Caco-2 (cell line): ENCODE results near the gene PARD6G. TPM values are rescaled to one million over a fixed set of nuclear protein-coding genes. Genes with fewer than 3 reads are reported as not detected.
"Not testable (repeated sequence)": the region's sequence is repeated elsewhere in the genome, so short reads cannot be mapped to it uniquely, and the experiment has no call there.

Experiments used
- Bru-seq: library from RNA; stranded (reverse); fragments of 400-500 nt; gene quantifications from one replicate; lab custom pipeline; 2021; lab: Mats Ljungman, UMichigan
- BruChase-seq, 2 experiments: library from RNA; stranded (reverse); fragments of 400-500 nt; gene quantifications; one replicate each; lab custom pipeline; 2021; lab: Mats Ljungman, UMichigan
- BruUV-seq: library from RNA; stranded (reverse); fragments of 400-500 nt; replicated peaks from 2 replicates; lab custom pipeline; 2021; lab: Mats Ljungman, UMichigan
- CTCF ChIA-PET: fragments of 300-600 bp; sonication (Branson Sonifier 250); formaldehyde crosslinking; loops from one replicate; lab custom pipeline; 2022; ENCODE audit warnings: antibody characterized with exemption; lab: Charles Lee
- POLR2A ChIA-PET: fragments of 300-600 bp; sonication (Branson Sonifier 250); formaldehyde crosslinking; loops from one replicate; lab custom pipeline; 2022; ENCODE audit warnings: antibody characterized with exemption; lab: Charles Lee
- DNase-seq, 2 experiments: peaks; one replicate each; pipeline versions ENCODE4 v3.0.0 to v3.0.0-alpha.2; 2020 to 2022
- H3K27me3 ChIP-seq: replicated peaks from 2 replicates; pipeline ENCODE4 v1.6.0; 2011; ENCODE audit warnings: low read length; ENCODE audit not compliant: control insufficient read depth, insufficient read depth
- H3K36me3 ChIP-seq: 2 replicates; pipeline ENCODE4 v1.5.1; 2011; ENCODE audit warnings: low read length; ENCODE audit not compliant: control insufficient read depth, insufficient read depth
- H3K4me1 ChIP-seq: fragments of 250-450 bp; sonication (Bioruptor Pico); 2 replicates; pipeline ENCODE4 v1.5.1; 2020; ENCODE audit warnings: mild to moderate bottlenecking
- H3K4me3 ChIP-seq: 2 replicates; pipeline ENCODE4 v1.5.1; 2011; ENCODE audit warnings: low read depth, mild to moderate bottlenecking, control low read depth, low read length
- H3K9me3 ChIP-seq: fragments of 250-450 bp; sonication (Bioruptor Pico); 2 replicates; pipeline ENCODE4 v1.5.1; 2020; ENCODE audit warnings: mild to moderate bottlenecking, moderate library complexity
- H3K27ac Mint-ChIP-seq: one replicate; pipeline ENCODE4 v1.8.0; 2022; ENCODE audit warnings: mixed read lengths; ENCODE audit not compliant: unreplicated experiment
- H3K27me3 Mint-ChIP-seq: one replicate; pipeline ENCODE4 v1.8.0; 2022; ENCODE audit warnings: mixed read lengths; ENCODE audit not compliant: insufficient read depth, unreplicated experiment
- H3K36me3 Mint-ChIP-seq: one replicate; pipeline ENCODE4 v1.8.0; 2022; ENCODE audit warnings: mild to moderate bottlenecking, mixed read lengths; ENCODE audit not compliant: insufficient read depth, unreplicated experiment
- H3K4me1 Mint-ChIP-seq: one replicate; pipeline ENCODE4 v1.8.0; 2022; ENCODE audit warnings: low read depth, mixed read lengths; ENCODE audit not compliant: unreplicated experiment
- H3K4me3 Mint-ChIP-seq: one replicate; pipeline ENCODE4 v1.8.0; 2022; ENCODE audit warnings: mild to moderate bottlenecking, moderate library complexity, mixed read lengths; ENCODE audit not compliant: unreplicated experiment
- H3K9me3 Mint-ChIP-seq: one replicate; pipeline ENCODE4 v1.8.0; 2022; ENCODE audit warnings: mixed read lengths; ENCODE audit not compliant: unreplicated experiment
- intact Hi-C: fragments of 100-400 bp; cut with micrococcal nuclease; formaldehyde crosslinking; loops from one replicate; pipeline ENCODE4 v1.10.0; 2022; ENCODE audit not compliant: unreplicated experiment
- long read RNA-seq: library from polyadenylated mRNA; stranded (forward); transcript quantifications from one replicate; pipeline ENCODE4 v2.0.0, GENCODE V29; 2022
- total RNA-seq: library from RNA; stranded (reverse); gene quantifications from 2 replicates; pipeline ENCODE4 v1.2.3, GENCODE V29; 2022
- TF ChIP-seq, protein P1 (sequence below), 2 experiments: fragments of 200-600 bp in 1 of 2; IDR thresholded peaks; 1 replicate in 1 of 2; 2 replicates in 1 of 2; pipeline versions ENCODE4 v1.5.1 to v1.8.0; 2011 to 2022; ENCODE audit warnings: antibody characterized with exemption in 1 of 2, control low read depth in 1 of 2, inconsistent platforms in 1 of 2, low read depth in 1 of 2, low read length in 1 of 2, mild to moderate bottlenecking in 1 of 2, moderate library complexity in 1 of 2; ENCODE audit not compliant: insufficient read depth in 1 of 2, severe bottlenecking in 1 of 2, unreplicated experiment in 1 of 2

PARD6G gene
- 1.0 and 1.3 TPM in 2 replicates for total RNA-seq
- percentile 29 among the genes with signal in this experiment for Bru-seq, nascent RNA
- percentile 27 among the genes with signal in this experiment for BruChase-seq, experiment 1, labeled RNA remaining after a 2-hour chase
- BruChase-seq, experiment 2, labeled RNA remaining after a 6-hour chase = percentile 26 among the genes with signal in this experiment
- long read RNA-seq, partial matches to known transcripts = 0 of 1 reads
- long read RNA-seq, other reads (novel, unspliced or antisense) = 1 of 1 reads

- TF ChIP-seq, protein P1, sequence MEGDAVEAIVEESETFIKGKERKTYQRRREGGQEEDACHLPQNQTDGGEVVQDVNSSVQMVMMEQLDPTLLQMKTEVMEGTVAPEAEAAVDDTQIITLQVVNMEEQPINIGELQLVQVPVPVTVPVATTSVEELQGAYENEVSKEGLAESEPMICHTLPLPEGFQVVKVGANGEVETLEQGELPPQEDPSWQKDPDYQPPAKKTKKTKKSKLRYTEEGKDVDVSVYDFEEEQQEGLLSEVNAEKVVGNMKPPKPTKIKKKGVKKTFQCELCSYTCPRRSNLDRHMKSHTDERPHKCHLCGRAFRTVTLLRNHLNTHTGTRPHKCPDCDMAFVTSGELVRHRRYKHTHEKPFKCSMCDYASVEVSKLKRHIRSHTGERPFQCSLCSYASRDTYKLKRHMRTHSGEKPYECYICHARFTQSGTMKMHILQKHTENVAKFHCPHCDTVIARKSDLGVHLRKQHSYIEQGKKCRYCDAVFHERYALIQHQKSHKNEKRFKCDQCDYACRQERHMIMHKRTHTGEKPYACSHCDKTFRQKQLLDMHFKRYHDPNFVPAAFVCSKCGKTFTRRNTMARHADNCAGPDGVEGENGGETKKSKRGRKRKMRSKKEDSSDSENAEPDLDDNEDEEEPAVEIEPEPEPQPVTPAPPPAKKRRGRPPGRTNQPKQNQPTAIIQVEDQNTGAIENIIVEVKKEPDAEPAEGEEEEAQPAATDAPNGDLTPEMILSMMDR (IDR thresholded peaks at IDR 0.05; ENCODE audit: insufficient read depth in 1 of 2, low read depth in 1 of 2, low read length in 1 of 2, severe bottlenecking in 1 of 2, unreplicated experiment in 1 of 2) = no peak
- intact Hi-C loops = no loop called here
- H3K36me3 Mint-ChIP-seq = no peaks in the 10 kb centered on the region
- CTCF ChIA-PET = no interaction called here
- Histone ChIP-seq H3K4me3 (peak within 1 kb of the TSS; percentile 53), H3K27me3 (no peaks in the 10 kb centered on the region), H3K4me1 (no peaks in the 10 kb centered on the region), H3K9me3 (no peaks in the 10 kb centered on the region), H3K36me3 (no peaks in the 10 kb centered on the region)
- no peaks in the 10 kb centered on the region for H3K9me3 Mint-ChIP-seq
- no peaks in the 10 kb centered on the region for H3K4me1 Mint-ChIP-seq
- BruUV-seq = no TSS peak
- H3K4me3 Mint-ChIP-seq = peak within 1 kb of the TSS; percentile 45
- POLR2A ChIA-PET = no interaction called here
- DNase-seq = peak; percentile 56 to 62
- no peaks in the 10 kb centered on the region for H3K27me3 Mint-ChIP-seq
- H3K27ac Mint-ChIP-seq = no peak within 1 kb of the TSS
These were observed at the start of gene PARD6G for GRCh38 chr18:80247393-80247841. TSS of gene PARD6G (minus strand) at chr18:80247514. CDS start at chr18:80247348, 166 bp downstream.

DNA sequence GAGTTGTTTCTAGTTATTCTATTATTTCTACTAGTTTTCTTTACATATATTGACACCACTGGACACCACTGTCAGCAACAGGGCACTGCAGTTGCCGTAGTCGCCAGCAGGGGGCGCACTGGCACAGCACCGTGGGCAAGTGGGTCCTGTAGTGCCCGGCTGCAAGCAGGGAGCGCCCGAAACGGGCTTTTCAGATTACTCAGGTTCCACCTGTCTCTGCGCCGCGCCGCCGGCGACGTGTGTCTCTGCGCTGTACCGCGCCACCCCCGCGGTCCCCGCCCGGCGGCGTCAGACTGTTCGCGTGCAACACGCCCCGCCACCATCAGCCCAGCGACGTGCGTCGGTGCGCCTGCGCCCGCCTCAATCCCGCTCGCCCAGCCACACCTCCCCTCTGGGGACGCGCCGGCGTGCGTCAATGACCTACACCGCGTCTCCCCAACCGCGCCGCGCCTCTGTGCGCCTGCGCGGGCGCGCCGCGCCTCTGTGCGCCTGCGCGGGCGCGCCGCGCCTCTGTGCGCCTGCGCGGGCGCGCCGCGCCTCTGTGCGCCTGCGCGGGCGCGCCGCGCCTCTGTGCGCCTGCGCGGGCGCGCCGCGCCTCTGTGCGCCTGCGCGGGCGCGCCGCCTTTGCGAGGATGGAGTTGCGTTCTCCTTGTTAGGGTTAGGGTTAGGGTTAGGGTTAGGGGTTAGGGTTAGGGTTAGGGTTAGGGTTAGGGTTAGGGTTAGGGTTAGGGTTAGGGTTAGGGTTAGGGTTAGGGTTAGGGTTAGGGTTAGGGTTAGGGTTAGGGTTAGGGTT, 15.1 kb upstream of the PARD6G start:
- H3K27ac Mint-ChIP-seq, H3K9me3 Mint-ChIP-seq, DNase-seq, H3K4me1 Mint-ChIP-seq, H3K9me3 ChIP-seq, H3K4me3 ChIP-seq, H3K27me3 ChIP-seq, H3K4me1 ChIP-seq, H3K4me3 Mint-ChIP-seq, CTCF ChIA-PET, intact Hi-C loops, BruUV-seq, H3K36me3 Mint-ChIP-seq, H3K36me3 ChIP-seq, H3K27me3 Mint-ChIP-seq, POLR2A ChIA-PET: not testable (repeated sequence)
- TF ChIP-seq, protein P1 (IDR thresholded peaks at IDR 0.05; ENCODE audit: insufficient read depth in 1 of 2, low read depth in 1 of 2, low read length in 1 of 2, severe bottlenecking in 1 of 2, unreplicated experiment in 1 of 2) = peak in 1 of 2 experiments; percentile 17

- no peaks in the 10 kb centered on the region for H3K27me3 Mint-ChIP-seq
- H3K9me3 Mint-ChIP-seq = peaks cover 12% of the 10 kb centered on the region
- CTCF ChIA-PET = no interaction called here
- POLR2A ChIA-PET = no interaction called here
- Histone ChIP-seq H3K27me3 (no peaks in the 10 kb centered on the region), H3K36me3 (no peaks in the 10 kb centered on the region), H3K4me3 (no peak overlapping the region), H3K9me3 (no peaks in the 10 kb centered on the region), H3K4me1 (no peaks in the 10 kb centered on the region)
- DNase-seq = no peak
- no peak overlapping the region for H3K4me3 Mint-ChIP-seq
- H3K36me3 Mint-ChIP-seq = no peaks in the 10 kb centered on the region
- H3K4me1 Mint-ChIP-seq = no peaks in the 10 kb centered on the region
- TF ChIP-seq, protein P1 (IDR thresholded peaks at IDR 0.05; ENCODE audit: insufficient read depth in 1 of 2, low read depth in 1 of 2, low read length in 1 of 2, severe bottlenecking in 1 of 2, unreplicated experiment in 1 of 2) = no peak
- no TSS peak for BruUV-seq
- intact Hi-C loops = no loop called here
- H3K27ac Mint-ChIP-seq = no peak overlapping the region
These were observed 12.3 kb upstream of the PARD6G start for GRCh38 chr18:80259610-80260009.
